ENCODE data around the gene MALRD1.

DNA sequence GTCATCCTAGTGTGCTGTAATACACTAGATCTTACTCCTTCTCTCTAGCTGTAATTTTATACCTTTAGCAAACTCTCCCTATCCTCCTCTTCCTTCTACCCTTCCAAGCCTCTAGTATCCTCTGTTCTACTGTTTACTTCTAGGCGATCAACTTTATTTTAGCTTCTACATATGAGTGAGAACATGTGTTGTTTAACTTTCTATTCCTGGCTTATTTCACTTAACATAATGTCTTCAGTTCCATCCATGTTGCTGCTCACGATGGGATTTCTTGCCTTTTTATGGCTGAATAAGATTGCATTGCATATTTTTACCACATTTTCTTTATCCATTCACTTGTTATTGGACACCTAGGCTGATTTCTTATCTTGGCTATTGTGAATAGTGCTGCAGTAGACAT is 318.6 kb downstream of the MALRD1 start:
- no peak for TF ChIP-seq POLR2A (IDR thresholded peaks at IDR 0.05)
- TF ChIP-seq, protein P1, sequence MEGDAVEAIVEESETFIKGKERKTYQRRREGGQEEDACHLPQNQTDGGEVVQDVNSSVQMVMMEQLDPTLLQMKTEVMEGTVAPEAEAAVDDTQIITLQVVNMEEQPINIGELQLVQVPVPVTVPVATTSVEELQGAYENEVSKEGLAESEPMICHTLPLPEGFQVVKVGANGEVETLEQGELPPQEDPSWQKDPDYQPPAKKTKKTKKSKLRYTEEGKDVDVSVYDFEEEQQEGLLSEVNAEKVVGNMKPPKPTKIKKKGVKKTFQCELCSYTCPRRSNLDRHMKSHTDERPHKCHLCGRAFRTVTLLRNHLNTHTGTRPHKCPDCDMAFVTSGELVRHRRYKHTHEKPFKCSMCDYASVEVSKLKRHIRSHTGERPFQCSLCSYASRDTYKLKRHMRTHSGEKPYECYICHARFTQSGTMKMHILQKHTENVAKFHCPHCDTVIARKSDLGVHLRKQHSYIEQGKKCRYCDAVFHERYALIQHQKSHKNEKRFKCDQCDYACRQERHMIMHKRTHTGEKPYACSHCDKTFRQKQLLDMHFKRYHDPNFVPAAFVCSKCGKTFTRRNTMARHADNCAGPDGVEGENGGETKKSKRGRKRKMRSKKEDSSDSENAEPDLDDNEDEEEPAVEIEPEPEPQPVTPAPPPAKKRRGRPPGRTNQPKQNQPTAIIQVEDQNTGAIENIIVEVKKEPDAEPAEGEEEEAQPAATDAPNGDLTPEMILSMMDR (IDR thresholded peaks at IDR 0.05): no peak

Data from lower leg skin (tissue), 3 donors.